ENCODE data around the gene KCNJ10.

GRCh38 chr1:160018900-160019299, 51.1 kb downstream of the KCNJ10 start:
- TF ChIP-seq CTCF (IDR thresholded peaks at IDR 0.05; ENCODE audit: low read depth, low read length, poor library complexity, severe bottlenecking), result no peak
- no peak for TF ChIP-seq EZH2phosphoT487 (IDR thresholded peaks at IDR 0.05; ENCODE audit: borderline replicate concordance, low read length)
